GM15510 (cell line): ENCODE results near the gene EME1.

Experiments used
- POLR2A ChIP-seq: IDR thresholded peaks from 3 replicates; pipeline ENCODE4 v1.6.1; 2011; ENCODE audit warnings: borderline replicate concordance; ENCODE audit not compliant: insufficient read length; ENCODE audit errors: extremely low read depth

EME1 gene

DNA sequence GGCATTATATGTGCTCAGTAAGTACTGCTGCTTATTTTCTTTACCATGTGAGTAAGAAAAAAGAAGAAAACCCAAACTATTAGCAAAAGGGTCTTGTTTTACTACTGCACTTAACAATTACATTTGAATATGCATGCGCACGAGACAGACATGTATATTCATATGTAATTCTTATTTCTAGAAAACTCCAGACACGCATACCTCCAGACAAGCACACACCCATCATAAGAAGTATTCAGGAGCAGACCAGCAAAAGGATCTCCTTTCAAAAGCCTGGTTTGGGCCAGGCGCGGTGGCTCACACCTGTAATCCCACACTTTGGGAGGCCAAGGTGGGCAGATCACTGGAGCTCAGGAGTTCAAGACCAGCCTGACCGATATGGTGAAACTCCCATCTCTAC, 16.5 kb downstream of the EME1 start:
- TF ChIP-seq POLR2A: no peak

DNA sequence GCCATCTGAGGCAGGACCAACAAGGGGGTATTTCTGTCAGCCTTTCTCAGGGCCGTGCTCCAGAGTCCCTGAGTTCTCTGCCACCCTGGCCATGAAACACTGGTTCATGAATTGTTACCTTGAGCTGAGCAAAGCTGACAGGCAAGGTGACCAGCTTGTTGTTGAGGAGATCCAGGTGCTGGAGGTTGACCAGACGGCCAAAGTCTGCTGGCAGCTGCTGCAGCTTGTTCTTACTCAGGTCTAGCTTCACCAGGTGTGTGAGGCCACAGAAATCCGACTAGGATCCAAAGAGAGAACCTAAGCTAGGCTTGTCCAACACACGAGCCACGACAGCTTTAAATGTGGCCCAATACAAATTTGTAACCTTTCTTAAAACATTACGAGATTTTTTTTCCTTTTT, 19.6 kb downstream of the EME1 start:
- no peak for TF ChIP-seq POLR2A

DNA sequence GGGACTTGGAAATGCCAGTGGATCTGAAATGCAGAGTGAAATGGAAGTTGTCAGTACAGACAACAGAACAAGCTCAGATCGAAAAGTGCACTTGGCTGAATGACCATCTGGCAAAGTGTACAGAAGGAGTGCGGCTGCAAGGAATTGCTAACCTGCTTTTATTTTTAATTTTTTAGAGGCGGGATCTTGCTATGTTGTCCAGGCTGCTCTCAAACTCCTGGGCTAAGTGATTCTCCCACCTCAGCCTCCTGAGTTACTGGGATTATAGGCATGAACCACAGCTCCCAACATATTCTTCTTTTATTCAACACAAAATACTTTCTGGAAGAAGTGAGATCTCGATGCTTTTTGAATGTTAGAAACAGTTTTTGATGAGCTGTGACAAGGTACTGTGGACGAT, 20.7 kb downstream of the EME1 start:
- TF ChIP-seq POLR2A: no peak

DNA sequence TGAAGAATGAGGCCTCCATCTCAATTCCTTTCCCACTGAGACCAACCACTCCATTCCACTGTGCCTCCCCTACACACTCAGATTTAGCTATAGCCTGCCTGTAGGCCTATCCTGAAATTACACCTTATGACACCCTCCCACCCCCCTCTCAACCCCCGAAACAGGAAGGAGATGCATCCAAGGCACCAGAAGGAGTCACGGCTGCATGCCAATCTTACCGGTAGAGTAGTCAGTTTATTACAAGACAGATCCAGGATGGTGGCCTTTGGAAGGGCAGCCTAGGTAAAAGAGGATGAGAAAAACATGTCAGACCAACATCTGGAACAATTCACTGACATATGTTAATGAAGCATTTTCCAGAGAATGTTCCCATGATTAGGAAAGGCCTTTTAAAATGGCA, 21.7 kb downstream of the EME1 start:
- TF ChIP-seq POLR2A: no peak

DNA sequence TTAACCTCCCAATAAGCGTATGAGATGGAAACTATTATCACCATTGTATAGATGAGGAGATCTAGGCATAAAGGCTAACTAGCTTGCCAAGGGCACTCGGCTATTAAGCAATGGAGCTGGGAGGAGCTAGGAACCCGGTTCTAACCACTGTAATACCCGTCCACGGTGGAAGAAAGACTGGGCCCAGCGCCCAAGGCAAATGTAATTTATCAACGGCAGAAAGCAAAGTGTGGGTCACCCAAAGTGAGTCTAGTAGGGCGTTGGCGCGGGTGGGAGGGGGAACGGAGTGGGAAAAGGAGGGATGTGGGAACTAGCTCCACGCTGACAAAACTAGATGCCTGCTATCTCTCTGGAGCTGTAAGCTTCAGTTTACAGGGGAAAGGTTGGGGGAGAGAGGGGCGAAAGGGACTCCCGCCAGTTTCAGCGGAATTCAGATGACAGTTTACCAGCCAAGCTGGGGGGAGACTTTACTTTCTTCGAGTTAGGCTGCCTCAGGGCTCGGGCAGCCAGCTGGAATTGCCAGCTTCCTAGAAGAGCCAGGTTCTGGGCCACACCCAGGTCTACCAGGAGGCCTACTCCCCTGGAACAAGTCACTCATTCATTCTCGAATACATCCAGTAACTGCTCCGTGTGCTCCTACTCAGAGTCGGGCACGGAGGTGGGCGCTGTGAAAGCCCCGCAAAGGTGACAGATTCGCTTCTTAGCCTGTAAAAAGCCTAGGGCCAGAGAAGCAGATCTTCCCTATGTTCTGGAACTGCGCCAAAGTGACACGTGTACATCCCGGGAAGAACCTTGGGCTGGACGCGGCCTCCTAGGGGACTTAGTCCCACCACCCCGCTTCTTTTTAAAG, 23.5 kb downstream of the EME1 start:
- no peak for TF ChIP-seq POLR2A

DNA sequence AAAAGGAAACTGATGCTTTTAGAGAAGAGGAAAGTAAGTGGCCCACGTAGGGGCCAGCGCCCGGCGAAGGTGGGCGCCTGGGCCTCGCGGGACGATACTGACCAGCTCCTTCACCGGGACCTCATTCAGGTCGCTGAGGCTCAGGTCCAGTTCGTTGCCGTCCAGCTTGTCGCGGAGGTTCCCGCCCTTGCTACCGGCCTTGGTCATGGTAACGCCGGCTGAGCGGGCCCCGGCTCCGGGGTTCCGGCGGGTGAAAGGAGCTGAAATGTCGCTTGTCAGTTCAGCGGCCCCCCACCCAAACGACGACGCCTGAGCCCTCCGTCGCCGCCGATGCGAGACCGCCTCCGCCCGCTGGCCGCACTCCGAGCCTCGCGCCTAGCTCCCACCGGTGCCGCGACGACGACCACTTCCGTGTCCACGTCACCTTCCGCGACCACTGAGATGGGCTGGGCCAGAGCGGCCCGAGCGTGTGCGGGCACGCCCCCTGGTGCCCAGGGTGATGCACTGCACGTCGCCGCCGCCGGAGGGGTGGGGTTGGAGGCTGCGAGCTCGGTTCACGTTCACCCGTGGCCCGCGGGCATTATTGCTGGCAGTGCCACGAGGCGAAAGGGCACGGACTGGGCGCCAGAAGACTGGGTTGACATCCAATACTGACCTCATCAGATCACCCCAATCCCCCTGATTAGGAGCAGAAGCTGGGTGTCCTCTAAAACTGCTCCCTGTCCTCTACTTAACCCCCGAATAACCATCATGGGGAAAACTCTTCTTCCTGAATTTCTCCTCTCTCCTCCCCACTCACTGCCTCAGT, 24.3 kb downstream of the EME1 start, which contains the start of gene LRRC59:
Gene LRRC59 (minus strand): TSS at position 413 of the 808 bp plus-strand sequence. CDS start 206 bp downstream, at position 207.
- peak; percentile 94 for TF ChIP-seq POLR2A

DNA sequence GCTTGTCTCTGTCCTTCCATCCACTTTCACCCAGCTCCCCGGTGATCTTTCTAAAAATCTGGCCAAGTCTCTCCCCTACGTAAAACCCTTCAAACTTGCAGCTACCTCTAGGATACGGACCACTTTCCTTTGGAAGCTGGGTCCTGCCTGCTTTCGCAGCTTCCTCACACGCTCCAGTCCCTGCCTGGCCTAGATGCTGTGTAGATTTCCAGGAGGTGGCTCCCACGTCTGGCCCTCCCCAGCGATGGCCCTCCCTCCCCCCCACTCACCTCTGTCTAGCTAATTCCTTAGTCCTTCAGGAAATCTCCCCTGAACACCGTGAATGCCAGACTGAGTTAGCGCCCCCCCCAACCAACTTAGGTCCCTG, 24.9 kb downstream of the EME1 start:
- TF ChIP-seq POLR2A: no peak

DNA sequence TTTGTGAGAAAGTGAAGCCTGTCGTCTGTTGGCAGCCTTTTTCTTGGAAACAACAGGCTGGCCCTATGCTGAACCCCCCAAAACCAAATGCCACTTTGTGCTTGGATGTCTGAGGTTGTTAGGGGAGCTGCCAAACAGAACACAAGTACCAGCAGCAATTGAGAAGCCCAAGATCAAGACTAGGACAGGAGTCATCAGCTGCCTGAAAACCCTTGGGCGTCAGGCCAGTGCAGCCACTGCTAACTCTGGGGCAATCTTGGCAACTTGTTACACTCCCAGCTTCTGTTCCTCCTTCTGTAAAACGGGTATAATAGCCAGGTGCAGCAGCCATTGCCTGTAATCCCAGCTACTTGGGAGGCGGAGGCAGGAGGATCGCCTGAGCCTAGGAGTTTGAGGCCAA, 33.5 kb downstream of the EME1 start:
- TF ChIP-seq POLR2A: no peak

DNA sequence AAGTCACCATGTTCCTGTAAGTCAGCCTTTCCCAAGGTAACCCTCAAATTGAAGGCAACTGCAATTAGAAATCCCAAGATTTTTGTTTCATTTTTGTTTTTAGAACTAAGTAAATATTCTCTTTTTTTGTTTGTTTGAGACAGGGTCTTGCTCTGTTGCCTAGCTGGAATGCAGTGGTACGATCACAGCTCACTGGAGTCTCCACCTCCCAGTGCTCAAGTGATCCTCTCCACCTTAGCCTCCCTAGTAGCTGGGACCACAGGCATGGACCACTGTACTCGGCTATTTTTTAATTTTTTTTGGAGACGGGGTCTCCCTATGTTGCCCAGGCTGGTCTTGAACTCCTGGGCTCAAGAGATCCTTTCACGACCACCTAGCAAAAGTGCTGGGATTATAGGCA, 34.9 kb downstream of the EME1 start:
- no peak for TF ChIP-seq POLR2A

DNA sequence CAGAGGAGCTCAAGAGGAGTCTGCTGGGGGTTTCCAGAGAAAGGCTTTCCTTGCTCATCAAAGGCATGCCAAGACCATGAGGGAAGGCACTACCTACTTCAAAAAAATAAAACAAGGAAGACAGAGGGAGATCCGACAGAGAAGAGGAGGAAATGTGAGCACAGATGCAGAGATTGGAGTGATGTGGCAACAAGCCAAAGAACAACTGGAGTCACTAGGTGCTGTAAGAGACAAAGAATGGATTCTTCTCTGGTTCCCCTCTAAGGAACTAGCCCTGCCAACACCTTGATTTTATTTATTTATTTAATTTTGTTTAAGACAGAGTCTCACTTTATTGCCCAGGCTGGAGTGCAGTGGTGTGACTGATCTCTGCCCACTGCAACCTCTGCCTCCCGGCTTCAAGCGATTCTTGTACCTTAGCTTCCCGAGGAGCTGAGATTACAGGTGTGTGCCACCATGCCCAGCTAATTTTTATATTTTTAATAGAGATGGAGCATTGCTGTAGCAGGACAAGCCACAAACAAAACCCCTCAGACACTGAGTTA, 39.2 kb downstream of the EME1 start:
- TF ChIP-seq POLR2A: no peak

DNA sequence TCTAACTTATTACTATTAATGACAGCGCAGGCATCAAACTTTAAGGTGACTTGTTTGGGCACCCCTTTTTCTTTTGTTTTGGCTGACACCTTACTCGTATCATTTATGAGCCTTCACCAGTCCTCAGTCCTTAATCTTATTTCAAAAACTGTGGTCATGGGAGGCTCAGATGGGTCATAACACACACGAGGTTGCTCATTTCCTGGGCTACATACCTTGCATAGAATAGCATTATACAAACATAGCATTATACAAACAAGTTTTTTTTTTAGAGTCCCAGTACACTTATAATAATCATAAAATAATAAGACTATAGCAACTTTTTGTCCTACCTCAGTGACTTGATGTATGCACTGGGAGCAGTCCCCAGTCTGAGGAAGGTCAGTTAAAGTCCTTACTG, 41.8 kb downstream of the EME1 start:
- TF ChIP-seq POLR2A: no peak

DNA sequence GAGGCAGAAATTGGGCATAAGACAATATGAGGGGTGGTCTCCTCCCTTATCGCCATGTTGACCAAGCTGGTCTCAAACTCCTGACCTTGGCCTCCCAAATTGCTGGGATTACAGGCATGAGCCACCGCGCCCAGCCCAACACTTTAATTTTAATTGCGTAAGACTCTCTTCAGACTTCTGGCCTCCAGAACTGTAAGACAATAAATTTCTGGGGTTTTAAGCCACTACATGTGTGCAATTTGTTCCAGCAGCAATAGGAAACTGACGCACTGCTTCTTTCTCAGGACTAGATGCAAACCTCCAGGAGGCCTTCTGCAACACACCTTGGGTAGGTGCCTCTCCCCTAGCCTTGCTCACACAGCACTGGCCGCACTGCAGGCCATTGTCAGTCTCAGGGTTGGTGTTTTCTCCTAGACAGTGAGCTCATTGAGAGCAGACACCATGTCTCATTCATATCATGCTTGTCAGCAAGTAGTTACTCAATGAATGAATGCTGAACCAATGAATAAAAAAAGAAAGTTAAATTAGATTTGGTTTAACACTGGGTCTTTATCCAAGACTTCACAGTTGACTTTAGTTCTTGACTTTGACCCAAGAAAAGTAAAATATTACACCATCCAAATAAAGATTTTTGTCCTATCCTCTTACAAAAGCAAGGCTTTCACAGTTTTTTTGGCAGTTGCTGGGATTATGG, 47.5 kb downstream of the EME1 start:
- TF ChIP-seq POLR2A: no peak

DNA sequence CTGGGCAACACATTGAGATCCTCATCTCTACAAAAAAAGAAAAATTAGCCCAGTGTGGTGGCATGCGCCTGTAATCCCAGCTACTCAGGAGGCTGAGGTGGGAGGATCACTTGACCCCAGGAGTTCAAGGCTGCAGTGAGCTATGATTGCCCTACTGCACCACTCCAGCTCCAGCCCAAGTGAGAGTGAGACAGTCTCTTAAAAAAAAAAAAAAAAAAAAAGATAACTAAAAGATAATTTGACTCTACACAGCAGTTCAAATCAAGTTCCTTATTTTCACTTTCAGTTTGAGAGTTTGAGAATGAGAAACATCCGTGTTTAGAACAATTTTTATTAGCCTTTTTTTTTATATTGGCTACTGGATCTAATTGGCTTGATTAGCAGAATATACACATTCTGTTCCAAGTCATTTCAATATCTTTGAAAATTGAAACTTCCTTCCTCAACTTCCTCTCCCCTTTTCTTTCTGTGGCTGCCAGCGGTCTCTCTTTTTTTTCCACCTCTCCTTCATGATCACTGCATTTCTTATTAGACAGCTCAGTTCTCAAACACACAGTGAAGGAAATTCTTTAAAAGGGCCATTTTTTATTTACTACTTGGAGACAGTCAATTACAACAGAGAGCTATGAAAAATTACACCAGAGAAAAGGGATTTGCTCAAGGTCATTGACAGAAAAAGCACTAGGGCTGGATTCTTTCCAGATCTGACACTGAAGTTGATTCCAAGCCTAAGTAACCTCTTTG, 48.5 kb downstream of the EME1 start:
- TF ChIP-seq POLR2A: no peak

DNA sequence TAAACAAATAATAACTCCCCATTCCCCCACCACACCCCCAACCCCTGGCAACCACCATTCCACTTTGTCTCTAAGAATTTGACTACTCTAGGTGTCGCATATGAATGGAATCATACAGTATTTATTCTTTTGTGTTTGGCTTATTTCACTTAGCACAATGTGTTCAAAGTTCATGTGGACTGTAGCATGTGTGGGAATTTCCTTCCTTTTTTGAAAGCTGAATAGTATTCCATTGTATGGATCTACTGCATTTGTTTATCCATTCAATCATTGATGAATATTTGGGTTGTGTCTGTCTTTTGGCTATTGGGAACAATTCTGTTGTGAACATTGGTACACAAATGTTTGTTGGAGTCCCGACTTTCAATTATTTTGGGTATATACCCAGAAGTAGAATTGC, 49.7 kb downstream of the EME1 start:
- no peak for TF ChIP-seq POLR2A
